ENCODE measurements around the gene GLT1D1. TPM values are rescaled to one million over a fixed set of nuclear protein-coding genes. Genes with fewer than 3 reads are reported as not detected.
"Not testable (repeated sequence)": the region's sequence is repeated elsewhere in the genome, so short reads cannot be mapped to it uniquely, and the experiment has no call there.

GLT1D1 gene
- total and polyA plus RNA-seq, 5 donors, result 0.07 to 0.44 (median 0.38) TPM; not detected in 1

DNA sequence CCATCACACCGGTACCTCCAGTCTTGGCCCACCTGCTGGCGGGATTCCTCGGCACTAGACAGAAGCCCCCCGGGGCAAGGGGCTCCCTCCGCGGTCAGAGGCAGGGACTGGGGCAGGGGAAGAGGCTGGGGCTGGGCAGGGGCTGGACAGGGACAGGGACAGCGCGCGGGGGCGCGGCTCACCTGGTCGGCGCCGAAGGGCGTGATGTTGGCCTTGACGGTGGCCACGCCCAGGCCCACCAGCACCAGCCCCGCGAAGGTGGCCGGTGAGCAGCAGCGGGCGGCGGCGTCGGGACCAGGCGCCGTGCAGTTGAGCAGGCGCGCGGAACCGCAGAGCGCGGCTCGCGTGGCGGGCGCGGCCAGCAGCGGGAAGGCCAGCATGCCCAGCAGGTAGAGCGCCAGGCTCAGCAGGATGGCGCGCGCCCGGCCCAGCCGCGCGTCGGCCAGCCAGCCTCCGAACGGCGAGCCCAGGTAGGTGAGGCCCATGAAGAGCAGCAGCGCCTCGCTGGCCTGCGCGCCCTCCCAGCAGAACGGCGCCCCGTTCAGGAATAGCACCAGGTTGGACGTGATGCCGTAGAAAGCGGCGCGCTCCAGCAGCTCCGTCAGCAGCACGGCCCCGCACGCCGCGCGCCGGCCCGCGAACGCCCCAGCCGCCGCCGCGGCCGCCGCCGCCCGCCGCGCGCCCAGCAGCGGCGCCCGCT is 29.9 kb upstream of the GLT1D1 start:
- Histone ChIP-seq H3K9me3 (ENCODE audit: control insufficient read depth, low read length) (no peaks in the 10 kb centered on the region), H3K27ac (ENCODE audit: low read length) (peak overlapping the region; percentile 66), H3K4me1 (ENCODE audit: control insufficient read depth, insufficient read depth, low read length) (peaks cover 6% of the 10 kb centered on the region), H3K4me3 (ENCODE audit: low read length) (peak overlapping the region; percentile 74), H3K27me3 (ENCODE audit: control insufficient read depth, insufficient read depth) (no peaks in the 10 kb centered on the region)
- peak; percentile 8 to 12 for ATAC-seq
- under 1% methylated on average over 87 of the region's 88 CpGs for WGBS
- peak; percentile 21 to 64 (median 60) for DNase-seq
- intact Hi-C loops (cut with DNase I), result no loop called here

- Histone ChIP-seq H3K4me3 (ENCODE audit: low read length) (peak within 1 kb of the TSS; percentile 74), H3K27me3 (ENCODE audit: control insufficient read depth, insufficient read depth) (no peaks in the 10 kb centered on the region), H3K9me3 (ENCODE audit: control insufficient read depth, low read length) (no peaks in the 10 kb centered on the region), H3K27ac (ENCODE audit: low read length) (peak within 1 kb of the TSS; percentile 87), H3K4me1 (ENCODE audit: control insufficient read depth, insufficient read depth, low read length) (peaks cover 4% of the 10 kb centered on the region)
- peak; percentile 98 to 100 (median 99) for DNase-seq
- intact Hi-C loops (cut with DNase I), result no loop called here
- WGBS, result 5% methylated on average over 63 of the region's 63 CpGs
- peak; percentile 99 for ATAC-seq
These were observed 29.1 kb upstream of the GLT1D1 start, which contains the start of gene SLC15A4 for GRCh38 chr12:128823916-128824839. SLC15A4 (minus strand) TSS chr12:128823958; CDS start chr12:128823943, 15 bp downstream.

DNA sequence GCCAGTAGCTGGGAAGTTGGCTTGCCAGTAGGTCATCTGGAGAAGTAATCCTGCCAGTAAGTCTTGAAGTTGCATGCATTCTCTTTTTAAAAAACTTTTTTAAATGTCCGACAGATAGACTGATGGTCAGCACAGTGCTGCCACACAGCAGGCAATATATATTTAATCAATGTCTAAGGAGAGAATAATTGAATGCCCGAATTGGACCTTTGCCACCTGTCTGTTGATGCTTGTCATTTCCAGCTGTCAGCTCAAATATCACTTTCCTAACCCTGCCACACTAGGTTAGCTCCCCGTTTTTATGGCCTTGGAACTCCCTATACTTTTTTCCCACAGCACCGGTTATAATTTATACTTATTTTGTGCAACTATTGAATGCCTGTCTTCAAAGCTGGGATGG is 27.4 kb upstream of the GLT1D1 start:
- intact Hi-C loops (cut with DNase I), result no loop called here
- Histone ChIP-seq H3K9me3 (ENCODE audit: control insufficient read depth, low read length) (no peaks in the 10 kb centered on the region), H3K4me3 (ENCODE audit: low read length) (no peak overlapping the region), H3K4me1 (ENCODE audit: control insufficient read depth, insufficient read depth, low read length) (peaks cover 4% of the 10 kb centered on the region), H3K27ac (ENCODE audit: low read length) (no peak overlapping the region), H3K27me3 (ENCODE audit: control insufficient read depth, insufficient read depth) (no peaks in the 10 kb centered on the region)
- WGBS, result 82% methylated on average over 4 of the region's 4 CpGs
- DNase-seq (no peak), ATAC-seq (no peak)

GRCh38 chr12:128827724-128828123 is 25.6 kb upstream of the GLT1D1 start:
- Histone ChIP-seq H3K27me3 (ENCODE audit: control insufficient read depth, insufficient read depth) (no peaks in the 10 kb centered on the region), H3K4me1 (ENCODE audit: control insufficient read depth, insufficient read depth, low read length) (peaks cover 2% of the 10 kb centered on the region), H3K9me3 (ENCODE audit: control insufficient read depth, low read length) (no peaks in the 10 kb centered on the region), H3K27ac (ENCODE audit: low read length) (no peak overlapping the region), H3K4me3 (ENCODE audit: low read length) (no peak overlapping the region)
- intact Hi-C loops (cut with DNase I), result no loop called here
- DNase-seq, result no peak
- no peak for ATAC-seq
- 91% methylated on average over 2 of the region's 2 CpGs for WGBS

GRCh38 chr12:128829861-128830504 is 23.3 kb upstream of the GLT1D1 start:
- 70% methylated on average over 8 of the region's 8 CpGs for WGBS
- Histone ChIP-seq H3K27me3 (ENCODE audit: control insufficient read depth, insufficient read depth) (no peaks in the 10 kb centered on the region), H3K4me3 (ENCODE audit: low read length) (no peak overlapping the region), H3K9me3 (ENCODE audit: control insufficient read depth, low read length) (no peaks in the 10 kb centered on the region), H3K27ac (ENCODE audit: low read length) (no peak overlapping the region), H3K4me1 (ENCODE audit: control insufficient read depth, insufficient read depth, low read length) (no peaks in the 10 kb centered on the region)
- peak in 1 of 3 donors; percentile 32 for DNase-seq
- intact Hi-C loops (cut with DNase I), result no loop called here
- ATAC-seq, result peak in 1 of 2 donors; percentile 41

- ATAC-seq (no peak), DNase-seq (no peak)
- no peaks in the 10 kb centered on the region for H3K9me3 ChIP-seq (ENCODE audit: control insufficient read depth, low read length)
- H3K27ac ChIP-seq (ENCODE audit: low read length), result no peak overlapping the region
- H3K4me1 ChIP-seq (ENCODE audit: control insufficient read depth, insufficient read depth, low read length), result no peaks in the 10 kb centered on the region
- 67% methylated on average over 7 of the region's 7 CpGs for WGBS
- no peaks in the 10 kb centered on the region for H3K27me3 ChIP-seq (ENCODE audit: control insufficient read depth, insufficient read depth)
- no peak overlapping the region for H3K4me3 ChIP-seq (ENCODE audit: low read length)
- intact Hi-C loops (cut with DNase I), result no loop called here
These were observed 22.8 kb upstream of the GLT1D1 start for GRCh38 chr12:128830505-128830893.

DNA sequence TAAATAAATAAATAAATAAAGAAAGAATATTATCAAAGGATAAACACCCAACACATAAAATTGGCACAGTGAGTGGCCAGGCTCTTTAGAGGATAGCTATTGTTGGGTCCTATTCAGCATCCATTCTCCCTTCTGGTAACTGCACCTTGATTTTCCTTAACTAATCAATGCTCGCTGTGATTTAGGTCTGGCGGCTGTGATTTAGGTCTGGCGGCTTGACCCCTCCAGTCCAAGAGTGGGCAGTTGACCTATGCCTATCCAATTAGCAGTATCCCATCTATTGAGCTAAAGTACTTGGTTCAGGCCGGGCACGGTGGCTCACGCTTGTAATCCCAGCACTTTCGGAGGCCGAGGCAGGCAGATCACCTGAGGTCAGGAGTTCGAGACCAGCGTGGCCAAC is 19.9 kb upstream of the GLT1D1 start:
- no peaks in the 10 kb centered on the region for H3K27me3 ChIP-seq (ENCODE audit: control insufficient read depth, insufficient read depth)
- H3K27ac ChIP-seq (ENCODE audit: low read length), result no peak overlapping the region
- intact Hi-C loops (cut with DNase I), result no loop called here
- no peak for ATAC-seq
- no peak overlapping the region for H3K4me3 ChIP-seq (ENCODE audit: low read length)
- no peaks in the 10 kb centered on the region for H3K4me1 ChIP-seq (ENCODE audit: control insufficient read depth, insufficient read depth, low read length)
- no peaks in the 10 kb centered on the region for H3K9me3 ChIP-seq (ENCODE audit: control insufficient read depth, low read length)
- 94% methylated on average over 10 of the region's 10 CpGs for WGBS
- no peak for DNase-seq

DNA sequence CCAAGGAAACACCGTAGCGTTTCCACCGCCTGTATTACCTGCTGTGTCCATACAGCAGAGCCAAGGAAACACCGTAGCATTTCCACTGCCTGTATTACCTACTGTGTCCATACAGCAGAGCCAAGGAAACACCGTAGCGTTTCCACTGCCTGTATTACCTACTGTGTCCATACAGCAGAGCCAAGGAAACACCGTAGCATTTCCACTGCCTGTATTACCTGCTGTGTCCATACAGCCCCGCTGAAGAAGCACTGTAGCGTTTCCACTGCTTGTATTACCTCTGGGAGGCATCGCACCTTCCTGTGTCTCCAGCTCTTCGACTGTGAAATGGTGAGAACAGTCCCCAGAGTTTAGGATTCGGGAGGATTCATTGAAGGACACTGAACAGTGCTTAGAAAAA is 13.4 kb upstream of the GLT1D1 start:
- intact Hi-C loops (cut with DNase I); H3K4me3 ChIP-seq (ENCODE audit: low read length); DNase-seq; H3K27ac ChIP-seq (ENCODE audit: low read length); H3K9me3 ChIP-seq (ENCODE audit: control insufficient read depth, low read length); H3K4me1 ChIP-seq (ENCODE audit: control insufficient read depth, insufficient read depth, low read length); ATAC-seq; H3K27me3 ChIP-seq (ENCODE audit: control insufficient read depth, insufficient read depth): not testable (repeated sequence)
- WGBS, result 74% methylated on average over 12 of the region's 12 CpGs

DNA sequence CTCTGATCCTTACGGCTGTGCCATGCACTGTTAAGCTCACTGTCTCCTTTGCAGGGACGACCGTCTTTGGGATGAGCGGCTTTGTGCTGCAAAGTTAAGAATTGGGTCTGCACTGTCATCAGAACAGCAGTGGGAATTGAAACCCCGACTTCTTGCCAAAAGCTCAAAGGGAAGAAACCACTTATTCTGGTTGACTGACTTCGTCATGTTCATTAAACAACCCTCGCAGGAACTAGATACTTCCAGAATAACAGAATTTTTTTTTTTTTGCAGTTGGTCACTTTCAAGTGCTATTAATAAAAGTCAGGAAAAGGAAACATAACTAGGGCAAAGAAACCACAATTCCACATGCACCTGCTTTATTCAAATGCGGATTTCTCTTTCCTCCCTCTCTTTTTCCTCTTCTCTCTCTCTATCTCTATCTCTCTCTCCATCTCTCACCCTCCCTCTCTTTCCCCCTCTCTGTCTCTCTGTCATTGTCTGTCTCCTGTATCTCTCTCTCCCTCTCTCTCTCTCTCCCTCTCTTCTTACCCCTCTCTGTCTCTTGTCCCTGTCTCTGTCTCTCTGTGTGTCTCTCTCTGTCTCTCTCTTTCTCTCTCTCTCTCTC is 12.3 kb upstream of the GLT1D1 start:
- intact Hi-C loops (cut with DNase I), result no loop called here
- Histone ChIP-seq H3K4me3 (ENCODE audit: low read length) (no peak overlapping the region), H3K4me1 (ENCODE audit: control insufficient read depth, insufficient read depth, low read length) (no peaks in the 10 kb centered on the region), H3K9me3 (ENCODE audit: control insufficient read depth, low read length) (no peaks in the 10 kb centered on the region), H3K27me3 (ENCODE audit: control insufficient read depth, insufficient read depth) (no peaks in the 10 kb centered on the region), H3K27ac (ENCODE audit: low read length) (no peak overlapping the region)
- ATAC-seq, result no peak
- DNase-seq, result no peak
- 48% methylated on average over 8 of the region's 8 CpGs for WGBS

DNA sequence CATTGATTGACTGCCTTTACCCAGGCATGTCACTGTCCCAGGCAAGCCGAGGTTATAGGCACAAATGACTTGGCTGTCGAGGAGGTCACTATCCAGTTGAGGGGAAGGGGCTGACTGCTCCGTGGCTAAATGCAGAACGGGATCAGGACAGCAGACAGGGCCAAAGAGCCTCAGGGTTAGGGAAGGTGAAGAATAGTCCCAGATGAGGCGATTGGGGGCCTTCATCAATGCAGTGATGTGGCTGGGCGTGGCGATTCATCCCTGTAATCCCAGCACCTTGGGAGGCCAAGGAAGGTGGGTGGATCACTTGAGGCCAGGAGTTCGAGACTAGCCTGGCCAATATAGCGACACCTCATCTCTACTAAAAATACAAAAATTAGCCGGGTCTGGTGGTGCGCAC is 10.7 kb upstream of the GLT1D1 start:
- H3K9me3 ChIP-seq (ENCODE audit: control insufficient read depth, low read length), result no peaks in the 10 kb centered on the region
- DNase-seq (no peak), ATAC-seq (no peak)
- H3K27ac ChIP-seq (ENCODE audit: low read length), result no peak overlapping the region
- H3K27me3 ChIP-seq (ENCODE audit: control insufficient read depth, insufficient read depth), result no peaks in the 10 kb centered on the region
- no peaks in the 10 kb centered on the region for H3K4me1 ChIP-seq (ENCODE audit: control insufficient read depth, insufficient read depth, low read length)
- intact Hi-C loops (cut with DNase I), result no loop called here
- WGBS, result 88% methylated on average over 11 of the region's 11 CpGs
- H3K4me3 ChIP-seq (ENCODE audit: low read length), result no peak overlapping the region
